Lung (tissue), 12 donors: ENCODE measurements around the gene CREB5. TPM values are rescaled to one million over a fixed set of nuclear protein-coding genes. Genes with fewer than 3 reads are reported as not detected.

Experiments
- ATAC-seq: fragments of 200-7000 bp; cut with Tn5 transposase; one replicate; pipeline ENCODE4 v1.9.1; 2020; ENCODE audit warnings: moderate number of reproducible peaks; ENCODE audit not compliant: insufficient read depth, low FRiP score
- DNase-seq, 3 donors: peaks; one replicate each; pipeline ENCODE4 v3.0.0-alpha.2; 2013 to 2017
- H3K27ac ChIP-seq, 2 donors: one replicate each; pipeline ENCODE4 v1.5.1; 2013; ENCODE audit warnings: mild to moderate bottlenecking in 2 of 2, moderate library complexity in 2 of 2, control low read depth in 1 of 2, inconsistent platforms in 1 of 2, low read depth in 1 of 2, low read length in 1 of 2
- H3K27me3 ChIP-seq, 3 donors: one replicate each; pipeline ENCODE4 v1.5.1; 2013; ENCODE audit warnings: low read length in 2 of 3; ENCODE audit not compliant: control insufficient read depth in 3 of 3, insufficient read depth in 3 of 3
- H3K36me3 ChIP-seq, 4 donors: one replicate each; pipeline ENCODE4 v1.5.1; 2013; ENCODE audit warnings: low read length in 4 of 4, mild to moderate bottlenecking in 1 of 4, moderate library complexity in 1 of 4; ENCODE audit not compliant: control insufficient read depth in 4 of 4, insufficient read depth in 4 of 4
- H3K4me1 ChIP-seq, 5 donors: one replicate each; pipeline ENCODE4 v1.5.1; 2013; ENCODE audit warnings: low read length in 5 of 5, mild to moderate bottlenecking in 2 of 5, moderate library complexity in 1 of 5; ENCODE audit not compliant: control insufficient read depth in 5 of 5, insufficient read depth in 5 of 5
- H3K4me3 ChIP-seq: one replicate; pipeline ENCODE4 v1.5.1; 2013; ENCODE audit warnings: mild to moderate bottlenecking, control low read depth, moderate library complexity
- H3K9ac ChIP-seq, 2 donors: one replicate each; pipeline ENCODE4 v1.5.1; 2013; ENCODE audit warnings: low read length in 2 of 2, control low read depth in 1 of 2; ENCODE audit not compliant: insufficient read depth in 1 of 2
- H3K9me3 ChIP-seq, 4 donors: one replicate each; pipeline ENCODE4 v1.5.1; 2013; ENCODE audit warnings: low read length in 3 of 4, mild to moderate bottlenecking in 1 of 4, moderate library complexity in 1 of 4; ENCODE audit not compliant: control insufficient read depth in 4 of 4, insufficient read depth in 3 of 4
- WGBS, 2 donors: extraction: QIAGEN DNeasy Blood & Tissue Kit; methylation state at CpG; one replicate each; pipeline ENCODE4 v1.1.7; 2013; 5-methylcytosine and 5-hydroxymethylcytosine counted together
- polyA plus RNA-seq, 2 donors: library from polyadenylated mRNA; stranded (reverse); fragments of 200-250 nt; gene quantifications; one replicate each; pipeline ENCODE4 v1.2.1, GENCODE V29; 2013
- total RNA-seq, 2 donors: library from RNA; depleted of rRNA in 1 of 2; stranded (reverse); fragments of >200 nt in 1 of 2; gene quantifications; one replicate each; pipeline ENCODE4 v1.2.1, GENCODE V29; 2014 to 2021
- TF ChIP-seq, protein P1 (sequence below): IDR thresholded peaks from 2 replicates; pipeline ENCODE4 v1.5.1; 2012; ENCODE audit warnings: mild to moderate bottlenecking; ENCODE audit errors: control extremely low read depth, extremely low read depth
- donor health status: control.
- donor health status: control.
- donor health status: Bipolar disorder and iron deficiency.
- donor health status: healthy.
- donor health status: DM: yes; HTN: yes; CAD: no.

Gene CREB5
- total and polyA plus RNA-seq, 4 donors = 2.7 to 23.1 (median 9.6) TPM

DNA sequence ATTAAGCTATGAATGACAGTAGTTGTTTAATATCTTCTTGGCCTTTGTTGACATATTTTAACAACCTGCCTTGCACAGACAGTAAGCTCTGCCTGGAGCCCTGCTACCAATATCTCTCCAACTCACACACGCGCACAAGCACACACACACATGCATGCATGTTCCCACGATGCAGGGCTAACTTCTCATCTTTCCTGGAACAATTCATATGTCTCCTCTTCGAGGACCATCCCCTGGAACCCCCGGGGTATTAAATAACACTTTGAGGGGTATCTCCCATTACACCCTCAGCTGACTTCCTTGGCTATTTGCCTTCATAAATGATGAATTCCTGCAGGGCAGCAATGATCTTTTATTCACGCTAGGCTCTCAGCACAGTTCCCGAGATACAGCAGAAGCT lies 287.8 kb downstream of the CREB5 start:
- no peak overlapping the region for H3K4me3 ChIP-seq
- ATAC-seq (no peak), DNase-seq (no peak)
- no peak overlapping the region for H3K9ac ChIP-seq
- no peak overlapping the region for H3K27ac ChIP-seq
- no peaks in the 10 kb centered on the region for H3K27me3 ChIP-seq
- peaks cover 6 to 50% (median 18%) of the 10 kb centered on the region in 5 donors for H3K4me1 ChIP-seq
- H3K36me3 ChIP-seq = no peaks in the 10 kb centered on the region
- TF ChIP-seq, protein P1, sequence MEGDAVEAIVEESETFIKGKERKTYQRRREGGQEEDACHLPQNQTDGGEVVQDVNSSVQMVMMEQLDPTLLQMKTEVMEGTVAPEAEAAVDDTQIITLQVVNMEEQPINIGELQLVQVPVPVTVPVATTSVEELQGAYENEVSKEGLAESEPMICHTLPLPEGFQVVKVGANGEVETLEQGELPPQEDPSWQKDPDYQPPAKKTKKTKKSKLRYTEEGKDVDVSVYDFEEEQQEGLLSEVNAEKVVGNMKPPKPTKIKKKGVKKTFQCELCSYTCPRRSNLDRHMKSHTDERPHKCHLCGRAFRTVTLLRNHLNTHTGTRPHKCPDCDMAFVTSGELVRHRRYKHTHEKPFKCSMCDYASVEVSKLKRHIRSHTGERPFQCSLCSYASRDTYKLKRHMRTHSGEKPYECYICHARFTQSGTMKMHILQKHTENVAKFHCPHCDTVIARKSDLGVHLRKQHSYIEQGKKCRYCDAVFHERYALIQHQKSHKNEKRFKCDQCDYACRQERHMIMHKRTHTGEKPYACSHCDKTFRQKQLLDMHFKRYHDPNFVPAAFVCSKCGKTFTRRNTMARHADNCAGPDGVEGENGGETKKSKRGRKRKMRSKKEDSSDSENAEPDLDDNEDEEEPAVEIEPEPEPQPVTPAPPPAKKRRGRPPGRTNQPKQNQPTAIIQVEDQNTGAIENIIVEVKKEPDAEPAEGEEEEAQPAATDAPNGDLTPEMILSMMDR = no peak
- peaks cover 0 to 3% (median 0%) of the 10 kb centered on the region in 4 donors for H3K9me3 ChIP-seq
- 73 to 86% methylated on average over 7 of the region's 7 CpGs for WGBS, 2 donors

DNA sequence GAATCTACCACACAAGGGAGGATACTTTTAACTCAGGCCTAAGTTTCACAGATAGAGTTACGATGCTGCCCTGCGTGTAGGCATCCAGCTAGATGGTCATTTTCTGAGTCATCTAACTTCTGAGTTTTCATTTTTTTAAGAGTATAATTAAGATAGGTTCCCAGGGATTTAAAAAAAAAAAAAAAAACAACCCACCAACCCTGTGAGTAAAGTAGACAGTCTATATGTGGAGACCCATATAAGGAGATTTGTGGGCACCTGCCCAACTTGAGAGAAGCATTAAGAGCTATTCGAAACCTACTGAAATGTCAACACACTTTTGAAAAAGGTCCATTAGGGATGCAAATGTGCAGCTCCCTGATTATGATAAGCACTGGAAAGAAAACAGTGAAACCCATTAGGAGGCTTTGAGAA lies 288.5 kb downstream of the CREB5 start:
- H3K9me3 ChIP-seq = peaks cover 0 to 3% (median 0%) of the 10 kb centered on the region in 4 donors
- H3K36me3 ChIP-seq = no peaks in the 10 kb centered on the region
- 72 to 78% methylated on average over 3 of the region's 3 CpGs for WGBS, 2 donors
- TF ChIP-seq, protein P1 = no peak
- H3K4me3 ChIP-seq = no peak overlapping the region
- no peak overlapping the region for H3K27ac ChIP-seq
- no peak overlapping the region for H3K9ac ChIP-seq
- H3K4me1 ChIP-seq = peaks cover 0 to 43% (median 11%) of the 10 kb centered on the region in 5 donors
- H3K27me3 ChIP-seq = no peaks in the 10 kb centered on the region
- ATAC-seq (no peak), DNase-seq (peak in 2 of 3 donors; percentile 56 to 63)

DNA sequence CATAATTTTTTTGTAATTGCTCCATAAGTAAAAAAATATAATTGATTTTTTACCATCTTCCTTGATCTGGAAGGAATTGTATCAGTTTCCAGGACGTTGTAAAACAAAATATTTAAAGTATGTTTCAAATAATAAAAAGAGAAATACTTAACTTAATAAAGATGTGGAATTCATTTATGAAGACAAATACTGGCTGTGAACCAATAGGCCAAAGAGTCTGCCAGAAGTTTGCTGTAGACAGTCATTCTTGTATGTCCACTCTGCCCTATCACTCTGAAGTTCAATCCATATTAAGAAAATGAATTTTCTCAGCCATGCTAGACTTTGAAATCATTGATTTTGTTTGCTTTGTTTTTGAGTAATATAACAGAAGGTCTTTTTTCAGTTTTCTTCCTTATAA lies 289.4 kb downstream of the CREB5 start:
- 50 to 81% methylated on average over 1 of the region's 1 CpG for WGBS, 2 donors
- TF ChIP-seq, protein P1 = no peak
- peak in 2 of 3 donors; percentile 62 to 78 for DNase-seq
- no peak for ATAC-seq
- peaks cover 0 to under 1% (median 0%) of the 10 kb centered on the region in 4 donors for H3K9me3 ChIP-seq
- H3K36me3 ChIP-seq = no peaks in the 10 kb centered on the region
- H3K4me3 ChIP-seq = no peak overlapping the region
- H3K27me3 ChIP-seq = no peaks in the 10 kb centered on the region
- no peak overlapping the region for H3K27ac ChIP-seq
- H3K9ac ChIP-seq = no peak overlapping the region
- H3K4me1 ChIP-seq = peaks cover 2 to 39% (median 11%) of the 10 kb centered on the region in 5 donors

DNA sequence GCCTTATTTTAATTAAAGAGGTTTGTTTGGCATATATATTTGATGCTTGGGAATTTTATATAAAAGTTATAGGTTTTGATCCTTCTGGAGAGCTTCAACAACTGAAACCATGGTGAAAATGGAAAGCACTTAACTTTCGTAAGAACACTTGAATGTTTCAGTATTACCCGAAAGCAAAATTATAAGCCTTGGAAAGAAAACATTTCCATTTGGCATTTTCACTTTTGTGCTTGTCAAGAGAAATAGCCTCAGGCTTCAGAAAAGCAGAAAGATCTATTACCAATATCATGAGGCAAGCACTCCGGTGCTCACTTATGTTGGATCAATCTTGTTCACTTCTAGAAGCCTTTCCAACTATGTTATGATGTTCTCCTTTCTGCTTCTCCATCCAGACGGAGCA lies 289.9 kb downstream of the CREB5 start:
- TF ChIP-seq, protein P1 = no peak
- Histone ChIP-seq H3K4me3 (no peak overlapping the region), H3K27ac (no peak overlapping the region), H3K36me3 (no peaks in the 10 kb centered on the region), H3K9ac (no peak overlapping the region), H3K9me3 (no peaks in the 10 kb centered on the region), H3K4me1 (peaks cover 2 to 39% (median 11%) of the 10 kb centered on the region in 5 donors), H3K27me3 (no peaks in the 10 kb centered on the region)
- ATAC-seq (no peak), DNase-seq (no peak)
- 65 to 92% methylated on average over 4 of the region's 4 CpGs for WGBS, 2 donors
